CD4-positive, alpha-beta T cell (primary cell): ENCODE results near the gene SDK1. TPM values are rescaled to one million over a fixed set of nuclear protein-coding genes. Genes with fewer than 3 reads are reported as not detected.

Source experiments
- ATAC-seq: fragments of 200-7000 bp; cut with Tn5 transposase; one replicate; pipeline ENCODE4 v1.10.0; 2022; ENCODE audit warnings: mild to moderate bottlenecking; ENCODE audit not compliant: poor library complexity
- CTCF ChIA-PET: fragments of 350-600 bp; sonication (Branson Sonifier 250); formaldehyde crosslinking; loops from one replicate; lab custom pipeline; 2021; ENCODE audit warnings: antibody characterized with exemption, inconsistent platforms; lab: Charles Lee
- POLR2A ChIA-PET: fragments of 350-600 bp; sonication (Branson Sonifier 250); formaldehyde crosslinking; loops from one replicate; lab custom pipeline; 2021; ENCODE audit warnings: antibody characterized with exemption, inconsistent platforms; lab: Charles Lee
- DNase-seq, 14 experiments: peaks; one replicate each; pipeline ENCODE4 v3.0.0-alpha.2; 2013 to 2020; ENCODE audit warnings: mixed read lengths in 2 of 14
- H3K27ac ChIP-seq, 2 donors: one replicate each; pipeline versions ENCODE4 v1.5.1 to v1.7.0; 2013; ENCODE audit warnings: low read length in 2 of 2, low read depth in 1 of 2, mild to moderate bottlenecking in 1 of 2
- H3K27me3 ChIP-seq, 2 experiments: 1 replicate in 1 of 2; 2 replicates in 1 of 2; pipeline versions ENCODE4 v1.6.1 to v1.7.0; 2013; ENCODE audit warnings: low read length in 2 of 2, control low read depth in 1 of 2, mild to moderate bottlenecking in 1 of 2, moderate library complexity in 1 of 2; ENCODE audit not compliant: insufficient read depth in 2 of 2, control insufficient read depth in 1 of 2
- H3K36me3 ChIP-seq: one replicate; pipeline ENCODE4 v1.6.1; 2013; ENCODE audit warnings: low read length, control low read depth; ENCODE audit not compliant: insufficient read depth
- H3K4me1 ChIP-seq: one replicate; pipeline ENCODE4 v1.6.1; 2013; ENCODE audit warnings: low read length, control low read depth; ENCODE audit not compliant: insufficient read depth
- H3K4me3 ChIP-seq: one replicate; pipeline ENCODE4 v1.5.1; 2013; ENCODE audit warnings: mild to moderate bottlenecking, low read length, moderate library complexity
- H3K9me3 ChIP-seq, 2 experiments: 1 replicate in 1 of 2; 2 replicates in 1 of 2; pipeline versions ENCODE4 v1.6.1 to v1.7.0; 2013; ENCODE audit warnings: low read length in 2 of 2, mild to moderate bottlenecking in 2 of 2, control low read depth in 1 of 2, moderate library complexity in 1 of 2; ENCODE audit not compliant: control insufficient read depth in 1 of 2, insufficient read depth in 1 of 2
- H3K27ac Mint-ChIP-seq: one replicate; pipeline ENCODE4 v1.8.0; 2020; ENCODE audit warnings: mixed read lengths
- H3K27me3 Mint-ChIP-seq: one replicate; pipeline ENCODE4 v1.8.0; 2021; ENCODE audit warnings: mixed read lengths
- H3K36me3 Mint-ChIP-seq: one replicate; pipeline ENCODE4 v1.8.0; 2021; ENCODE audit warnings: low read depth, mixed read lengths
- H3K4me1 Mint-ChIP-seq: one replicate; pipeline ENCODE4 v1.8.0; 2021; ENCODE audit warnings: low read depth, mixed read lengths
- H3K4me3 Mint-ChIP-seq: one replicate; pipeline ENCODE4 v1.8.0; 2020; ENCODE audit warnings: mild to moderate bottlenecking, mixed read lengths
- H3K9me3 Mint-ChIP-seq: one replicate; pipeline ENCODE4 v1.8.0; 2020; ENCODE audit warnings: mixed read lengths
- intact Hi-C, 2 experiments: fragments of 100-400 bp; cut with DNase I in 1 of 2; cut with micrococcal nuclease in 1 of 2; formaldehyde crosslinking; loops; one replicate each; pipeline versions ENCODE4 v1.15.1 to v1.9.0; 2023 to 2025; cut with DNase I, micrococcal nuclease
- total RNA-seq, 174 experiments: library from RNA in 2 of 174; stranded (reverse) in 2 of 174; gene quantifications; one replicate each; pipeline ENCODE4 v1.2.3 and lab custom pipeline; 2021 to 2026
- TF ChIP-seq, protein P1 (sequence below): fragments of 200-600 bp; IDR thresholded peaks from one replicate; pipeline ENCODE4 v1.8.0; 2022; ENCODE audit warnings: antibody characterized with exemption, mild to moderate bottlenecking

Gene SDK1
- total RNA-seq, 2 experiments from 2014 or later: 1.1 to 1.3 TPM

DNA sequence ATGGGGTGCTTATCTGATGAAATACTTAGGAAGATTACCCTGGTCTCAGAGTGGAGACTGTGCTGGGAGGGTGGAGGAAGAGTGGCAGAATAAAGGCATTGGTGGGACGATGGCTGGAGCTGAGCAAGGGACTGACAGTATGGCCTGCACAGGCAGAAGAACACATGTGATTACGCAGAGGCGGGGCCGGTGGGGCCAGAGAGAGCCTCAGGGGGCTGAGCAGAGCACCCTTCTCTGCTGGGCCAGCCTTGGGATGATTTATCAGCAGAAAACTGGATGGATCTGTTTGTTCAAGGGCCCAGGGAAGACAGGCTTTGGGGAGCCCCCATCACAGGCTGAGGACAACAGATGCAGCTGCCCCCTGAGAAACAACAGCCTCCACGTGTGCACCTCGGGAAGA is 272.1 kb downstream of the SDK1 start:
- ATAC-seq (no peak), DNase-seq (no peak)
- H3K27me3 ChIP-seq: peaks cover 0 to 5% of the 10 kb centered on the region in 2 experiments
- ChIA-PET CTCF (no interaction called here), POLR2A (no interaction called here)
- H3K4me3 ChIP-seq: no peak overlapping the region
- H3K9me3 ChIP-seq: peaks cover 8 to 13% of the 10 kb centered on the region in 2 experiments
- no peaks in the 10 kb centered on the region for H3K27me3 Mint-ChIP-seq
- H3K36me3 Mint-ChIP-seq: no peaks in the 10 kb centered on the region
- H3K27ac ChIP-seq: no peak overlapping the region
- H3K9me3 Mint-ChIP-seq: peaks cover 5% of the 10 kb centered on the region
- no peak overlapping the region for H3K27ac Mint-ChIP-seq
- TF ChIP-seq, protein P1, sequence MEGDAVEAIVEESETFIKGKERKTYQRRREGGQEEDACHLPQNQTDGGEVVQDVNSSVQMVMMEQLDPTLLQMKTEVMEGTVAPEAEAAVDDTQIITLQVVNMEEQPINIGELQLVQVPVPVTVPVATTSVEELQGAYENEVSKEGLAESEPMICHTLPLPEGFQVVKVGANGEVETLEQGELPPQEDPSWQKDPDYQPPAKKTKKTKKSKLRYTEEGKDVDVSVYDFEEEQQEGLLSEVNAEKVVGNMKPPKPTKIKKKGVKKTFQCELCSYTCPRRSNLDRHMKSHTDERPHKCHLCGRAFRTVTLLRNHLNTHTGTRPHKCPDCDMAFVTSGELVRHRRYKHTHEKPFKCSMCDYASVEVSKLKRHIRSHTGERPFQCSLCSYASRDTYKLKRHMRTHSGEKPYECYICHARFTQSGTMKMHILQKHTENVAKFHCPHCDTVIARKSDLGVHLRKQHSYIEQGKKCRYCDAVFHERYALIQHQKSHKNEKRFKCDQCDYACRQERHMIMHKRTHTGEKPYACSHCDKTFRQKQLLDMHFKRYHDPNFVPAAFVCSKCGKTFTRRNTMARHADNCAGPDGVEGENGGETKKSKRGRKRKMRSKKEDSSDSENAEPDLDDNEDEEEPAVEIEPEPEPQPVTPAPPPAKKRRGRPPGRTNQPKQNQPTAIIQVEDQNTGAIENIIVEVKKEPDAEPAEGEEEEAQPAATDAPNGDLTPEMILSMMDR: no peak
- no peaks in the 10 kb centered on the region for H3K4me1 ChIP-seq
- intact Hi-C loops: no loop called here
- H3K4me1 Mint-ChIP-seq: no peaks in the 10 kb centered on the region
- no peak overlapping the region for H3K4me3 Mint-ChIP-seq
- H3K36me3 ChIP-seq: no peaks in the 10 kb centered on the region

DNA sequence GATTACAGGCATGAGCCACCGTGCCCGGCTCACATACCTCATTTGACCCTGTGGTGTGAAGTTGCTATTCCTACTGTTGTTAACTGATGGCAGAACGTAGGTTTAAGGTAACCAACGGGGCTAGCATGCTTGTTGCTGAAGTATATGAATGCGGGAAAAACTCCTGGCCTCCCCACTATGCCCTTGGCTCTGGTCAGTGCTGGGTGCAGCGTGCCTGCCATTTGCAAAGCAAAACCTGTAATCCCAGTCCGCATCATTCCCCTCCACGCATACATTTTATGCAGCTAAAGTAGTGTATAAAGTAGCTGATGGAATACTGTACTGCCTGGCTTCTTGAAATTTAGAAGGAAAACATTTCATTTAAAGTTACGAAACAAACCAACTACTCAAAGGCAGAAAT is 273.3 kb downstream of the SDK1 start:
- Mint-ChIP-seq H3K27ac (no peak overlapping the region), H3K36me3 (no peaks in the 10 kb centered on the region), H3K27me3 (no peaks in the 10 kb centered on the region), H3K9me3 (peaks cover 10% of the 10 kb centered on the region), H3K4me1 (no peaks in the 10 kb centered on the region), H3K4me3 (no peak overlapping the region)
- ATAC-seq (no peak), DNase-seq (no peak)
- ChIA-PET CTCF (no interaction called here), POLR2A (no interaction called here)
- intact Hi-C loops: no loop called here
- Histone ChIP-seq H3K27ac (no peak overlapping the region), H3K4me1 (no peaks in the 10 kb centered on the region), H3K9me3 (peaks cover 14% of the 10 kb centered on the region in 2 experiments), H3K36me3 (no peaks in the 10 kb centered on the region), H3K4me3 (no peak overlapping the region), H3K27me3 (peaks cover 0 to 5% of the 10 kb centered on the region in 2 experiments)
- TF ChIP-seq, protein P1: no peak

DNA sequence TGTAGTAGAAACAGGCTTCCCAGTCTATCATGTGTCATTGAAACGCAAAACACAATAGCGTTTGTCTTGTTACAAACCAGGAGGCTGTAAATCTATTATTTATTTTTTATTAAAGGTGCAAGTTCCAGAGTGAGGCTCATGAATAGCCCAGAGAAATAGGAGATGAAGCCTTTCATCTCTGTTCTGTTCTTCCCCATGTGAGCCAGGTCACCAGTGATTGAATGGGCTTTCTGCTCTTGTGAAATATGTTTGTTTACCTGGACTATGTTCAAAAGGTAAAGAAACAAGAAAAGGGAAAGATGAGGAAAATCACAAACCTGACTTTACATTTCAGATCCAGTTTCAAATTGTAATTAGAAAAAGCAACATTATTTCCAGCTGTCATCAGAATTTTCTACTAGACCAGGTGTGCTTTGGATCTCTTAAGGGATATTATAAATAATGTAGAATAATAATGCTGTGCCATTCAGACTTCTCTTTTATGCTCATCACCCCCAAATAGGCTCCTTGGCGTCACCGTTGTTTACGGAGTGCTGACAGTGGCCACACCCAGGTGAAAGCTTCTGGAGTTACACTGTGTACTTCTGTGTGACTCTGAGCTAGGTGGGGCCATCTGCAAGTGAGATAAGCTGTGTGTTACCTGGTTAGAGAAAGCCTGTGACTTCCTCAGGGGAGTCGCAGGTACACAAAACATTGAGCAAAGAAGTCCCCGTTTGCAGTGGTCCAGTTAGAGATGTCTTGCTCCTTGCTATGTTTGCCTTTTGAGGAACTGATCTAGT is 274.9 kb downstream of the SDK1 start:
- Mint-ChIP-seq H3K27ac (no peak overlapping the region), H3K4me3 (no peak overlapping the region), H3K4me1 (no peaks in the 10 kb centered on the region), H3K9me3 (peaks cover 10% of the 10 kb centered on the region), H3K27me3 (no peaks in the 10 kb centered on the region), H3K36me3 (no peaks in the 10 kb centered on the region)
- ChIA-PET CTCF (no interaction called here), POLR2A (no interaction called here)
- no peak overlapping the region for H3K4me3 ChIP-seq
- DNase-seq: no peak
- H3K4me1 ChIP-seq: no peaks in the 10 kb centered on the region
- no peak overlapping the region for H3K27ac ChIP-seq
- TF ChIP-seq, protein P1: no peak
- peaks cover 0 to 5% of the 10 kb centered on the region in 2 experiments for H3K27me3 ChIP-seq
- ATAC-seq: no peak
- no peaks in the 10 kb centered on the region for H3K36me3 ChIP-seq
- H3K9me3 ChIP-seq: peaks cover 14% of the 10 kb centered on the region in 2 experiments
- intact Hi-C loops: no loop called here
